GM21367 (cell line): ENCODE measurements around the gene GAGE12C.
"Not testable (repeated sequence)": the region's sequence is repeated elsewhere in the genome, so short reads cannot be mapped to it uniquely, and the experiment has no call there.

Source experiments
- ATAC-seq: cut with Tn5 transposase; IDR thresholded peaks from one replicate; pipeline ENCODE4 v1.9.1; 2021; ENCODE audit not compliant: unreplicated experiment

GAGE12C gene, protein sequence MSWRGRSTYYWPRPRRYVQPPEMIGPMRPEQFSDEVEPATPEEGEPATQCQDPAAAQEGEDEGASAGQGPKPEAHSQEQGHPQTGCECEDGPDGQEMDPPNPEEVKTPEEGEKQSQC

DNA sequence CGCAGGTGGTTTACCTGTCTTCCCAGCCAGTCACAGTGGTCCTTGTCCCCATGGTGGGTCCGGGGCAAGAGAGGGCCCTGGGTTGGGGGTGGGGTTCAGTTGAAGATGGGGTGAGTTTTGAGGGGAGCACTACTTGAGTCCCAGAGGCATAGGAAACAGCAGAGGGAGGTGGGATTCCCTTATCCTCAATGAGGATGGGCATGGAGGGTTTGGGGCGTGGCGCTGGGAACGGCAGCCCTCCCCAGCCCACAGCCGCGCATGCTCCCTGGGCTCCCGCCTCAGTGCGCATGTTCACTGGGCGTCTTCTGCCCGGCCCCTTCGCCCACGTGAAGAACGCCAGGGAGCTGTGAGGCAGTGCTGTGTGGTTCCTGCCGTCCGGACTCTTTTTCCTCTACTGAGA is at the start of gene GAGE12C:
GAGE12C (plus strand) TSS at position 301 of the 400 bp plus-strand sequence. CDS start 1,155 bp downstream, outside the sequence.
- ATAC-seq, result not testable (repeated sequence)

DNA sequence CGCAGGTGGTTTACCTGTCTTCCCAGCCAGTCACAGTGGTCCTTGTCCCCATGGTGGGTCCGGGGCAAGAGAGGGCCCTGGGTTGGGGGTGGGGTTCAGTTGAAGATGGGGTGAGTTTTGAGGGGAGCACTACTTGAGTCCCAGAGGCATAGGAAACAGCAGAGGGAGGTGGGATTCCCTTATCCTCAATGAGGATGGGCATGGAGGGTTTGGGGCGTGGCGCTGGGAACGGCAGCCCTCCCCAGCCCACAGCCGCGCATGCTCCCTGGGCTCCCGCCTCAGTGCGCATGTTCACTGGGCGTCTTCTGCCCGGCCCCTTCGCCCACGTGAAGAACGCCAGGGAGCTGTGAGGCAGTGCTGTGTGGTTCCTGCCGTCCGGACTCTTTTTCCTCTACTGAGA is 9.5 kb downstream of the GAGE12C start, which contains the start of gene GAGE12D:
GAGE12D (plus strand) TSS at position 301 of the 400 bp plus-strand sequence. CDS start 1,155 bp downstream, outside the sequence.
- ATAC-seq, result not testable (repeated sequence)

DNA sequence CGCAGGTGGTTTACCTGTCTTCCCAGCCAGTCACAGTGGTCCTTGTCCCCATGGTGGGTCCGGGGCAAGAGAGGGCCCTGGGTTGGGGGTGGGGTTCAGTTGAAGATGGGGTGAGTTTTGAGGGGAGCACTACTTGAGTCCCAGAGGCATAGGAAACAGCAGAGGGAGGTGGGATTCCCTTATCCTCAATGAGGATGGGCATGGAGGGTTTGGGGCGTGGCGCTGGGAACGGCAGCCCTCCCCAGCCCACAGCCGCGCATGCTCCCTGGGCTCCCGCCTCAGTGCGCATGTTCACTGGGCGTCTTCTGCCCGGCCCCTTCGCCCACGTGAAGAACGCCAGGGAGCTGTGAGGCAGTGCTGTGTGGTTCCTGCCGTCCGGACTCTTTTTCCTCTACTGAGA is 19.0 kb downstream of the GAGE12C start, which contains the start of gene GAGE12E:
GAGE12E (plus strand) TSS at position 301 of the 400 bp plus-strand sequence. CDS start 1,155 bp downstream, outside the sequence.
- ATAC-seq, result not testable (repeated sequence)

DNA sequence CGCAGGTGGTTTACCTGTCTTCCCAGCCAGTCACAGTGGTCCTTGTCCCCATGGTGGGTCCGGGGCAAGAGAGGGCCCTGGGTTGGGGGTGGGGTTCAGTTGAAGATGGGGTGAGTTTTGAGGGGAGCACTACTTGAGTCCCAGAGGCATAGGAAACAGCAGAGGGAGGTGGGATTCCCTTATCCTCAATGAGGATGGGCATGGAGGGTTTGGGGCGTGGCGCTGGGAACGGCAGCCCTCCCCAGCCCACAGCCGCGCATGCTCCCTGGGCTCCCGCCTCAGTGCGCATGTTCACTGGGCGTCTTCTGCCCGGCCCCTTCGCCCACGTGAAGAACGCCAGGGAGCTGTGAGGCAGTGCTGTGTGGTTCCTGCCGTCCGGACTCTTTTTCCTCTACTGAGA is 28.6 kb downstream of the GAGE12C start, which contains the start of gene GAGE12F:
GAGE12F (plus strand) TSS at position 301 of the 400 bp plus-strand sequence. CDS start 1,155 bp downstream, outside the sequence.
- ATAC-seq, result not testable (repeated sequence)

GRCh38 chrX:49568728-49569127 is 36.8 kb downstream of the GAGE12C start:
- ATAC-seq, result not testable (repeated sequence)

GRCh38 chrX:49569152-49569551 is 37.2 kb downstream of the GAGE12C start:
- not testable (repeated sequence) for ATAC-seq

DNA sequence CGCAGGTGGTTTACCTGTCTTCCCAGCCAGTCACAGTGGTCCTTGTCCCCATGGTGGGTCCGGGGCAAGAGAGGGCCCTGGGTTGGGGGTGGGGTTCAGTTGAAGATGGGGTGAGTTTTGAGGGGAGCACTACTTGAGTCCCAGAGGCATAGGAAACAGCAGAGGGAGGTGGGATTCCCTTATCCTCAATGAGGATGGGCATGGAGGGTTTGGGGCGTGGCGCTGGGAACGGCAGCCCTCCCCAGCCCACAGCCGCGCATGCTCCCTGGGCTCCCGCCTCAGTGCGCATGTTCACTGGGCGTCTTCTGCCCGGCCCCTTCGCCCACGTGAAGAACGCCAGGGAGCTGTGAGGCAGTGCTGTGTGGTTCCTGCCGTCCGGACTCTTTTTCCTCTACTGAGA is 38.1 kb downstream of the GAGE12C start, which contains the start of gene GAGE12G:
GAGE12G (plus strand) TSS at position 301 of the 400 bp plus-strand sequence. CDS start 1,155 bp downstream, outside the sequence.
- ATAC-seq, result not testable (repeated sequence)

DNA sequence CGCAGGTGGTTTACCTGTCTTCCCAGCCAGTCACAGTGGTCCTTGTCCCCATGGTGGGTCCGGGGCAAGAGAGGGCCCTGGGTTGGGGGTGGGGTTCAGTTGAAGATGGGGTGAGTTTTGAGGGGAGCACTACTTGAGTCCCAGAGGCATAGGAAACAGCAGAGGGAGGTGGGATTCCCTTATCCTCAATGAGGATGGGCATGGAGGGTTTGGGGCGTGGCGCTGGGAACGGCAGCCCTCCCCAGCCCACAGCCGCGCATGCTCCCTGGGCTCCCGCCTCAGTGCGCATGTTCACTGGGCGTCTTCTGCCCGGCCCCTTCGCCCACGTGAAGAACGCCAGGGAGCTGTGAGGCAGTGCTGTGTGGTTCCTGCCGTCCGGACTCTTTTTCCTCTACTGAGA is 47.7 kb downstream of the GAGE12C start, which contains the start of gene GAGE12H:
GAGE12H (plus strand) TSS at position 301 of the 400 bp plus-strand sequence. CDS start 1,155 bp downstream, outside the sequence.
- not testable (repeated sequence) for ATAC-seq
